ENCODE measurements around the gene FGR.
A peak's percentile ranks its signal among the peaks of the same experiment; 100 is the strongest.
"Not testable (repeated sequence)": the region's sequence is repeated elsewhere in the genome, so short reads cannot be mapped to it uniquely, and the experiment has no call there.

FGR gene

DNA sequence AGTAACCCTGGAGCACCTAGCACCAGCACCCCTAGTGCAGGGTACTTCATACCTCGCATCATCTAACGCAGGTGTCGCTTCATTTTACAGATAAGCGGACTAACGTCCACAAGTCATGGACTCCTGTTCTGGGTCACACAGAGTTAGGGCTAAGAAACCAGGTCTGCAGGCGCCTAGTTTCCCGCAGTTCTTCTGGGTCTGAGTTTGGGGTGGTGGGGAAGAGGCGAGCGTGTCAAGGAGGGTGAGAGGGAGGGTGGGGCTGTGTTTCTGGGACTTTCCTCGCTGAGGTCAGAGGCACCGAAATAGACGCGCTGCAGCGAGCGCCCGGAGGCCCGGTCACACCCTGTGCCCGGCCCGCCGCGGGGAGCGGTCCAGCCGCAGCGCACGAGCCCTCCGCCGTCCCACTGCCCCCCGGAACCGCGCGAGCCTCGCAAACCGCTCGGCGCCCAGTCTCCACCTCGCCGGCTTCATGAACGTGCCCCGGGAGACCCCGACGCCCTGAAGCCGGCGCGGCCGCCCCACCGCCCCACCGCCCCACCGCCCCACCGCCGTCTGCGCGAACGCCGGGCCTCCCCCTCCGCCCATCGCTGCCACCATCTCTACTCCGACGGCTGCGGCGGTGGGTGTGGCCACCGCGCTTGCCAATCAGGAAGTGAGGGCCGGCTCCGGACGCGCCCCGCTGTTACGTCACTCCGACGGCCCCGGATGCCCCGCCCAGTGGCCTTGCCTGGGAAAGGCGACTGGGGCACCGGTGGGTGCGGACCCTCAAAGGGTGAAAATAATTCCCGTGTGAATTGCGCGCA lies 24.7 kb upstream of the FGR start:
- DNase-seq = peak; percentile 57

DNA sequence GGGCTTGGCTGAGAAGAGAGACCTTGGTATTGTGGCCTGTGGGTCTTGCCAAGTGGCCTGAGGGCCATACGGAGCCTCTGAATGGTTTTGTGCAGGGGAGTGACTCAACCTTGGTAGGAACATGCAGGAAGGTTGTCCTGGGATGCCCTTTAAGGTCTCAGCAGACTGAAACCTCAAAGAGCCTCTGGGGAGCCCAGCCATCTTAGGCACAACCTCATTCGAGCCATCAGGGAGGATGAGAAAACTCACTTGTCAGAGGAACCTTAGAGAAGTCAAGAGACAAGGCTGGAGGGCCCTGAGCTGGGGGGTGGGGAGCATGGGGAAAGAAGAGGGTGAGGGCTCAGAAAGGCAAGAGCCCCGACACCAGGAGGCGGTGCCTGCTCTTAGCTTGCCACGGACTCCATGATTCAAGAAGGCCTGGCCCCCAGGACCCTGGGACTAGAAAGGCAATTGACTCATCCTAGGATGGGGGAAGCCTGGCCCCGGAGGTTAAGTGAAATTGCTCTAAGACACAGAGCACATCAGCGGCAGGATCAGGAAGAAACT lies 24.0 kb upstream of the FGR start:
- no peak for DNase-seq

GRCh38 chr1:27656157-27656893 lies 21.3 kb upstream of the FGR start:
- peak; percentile 2 for DNase-seq

GRCh38 chr1:27655151-27655937 lies 20.4 kb upstream of the FGR start:
- no peak for DNase-seq

DNA sequence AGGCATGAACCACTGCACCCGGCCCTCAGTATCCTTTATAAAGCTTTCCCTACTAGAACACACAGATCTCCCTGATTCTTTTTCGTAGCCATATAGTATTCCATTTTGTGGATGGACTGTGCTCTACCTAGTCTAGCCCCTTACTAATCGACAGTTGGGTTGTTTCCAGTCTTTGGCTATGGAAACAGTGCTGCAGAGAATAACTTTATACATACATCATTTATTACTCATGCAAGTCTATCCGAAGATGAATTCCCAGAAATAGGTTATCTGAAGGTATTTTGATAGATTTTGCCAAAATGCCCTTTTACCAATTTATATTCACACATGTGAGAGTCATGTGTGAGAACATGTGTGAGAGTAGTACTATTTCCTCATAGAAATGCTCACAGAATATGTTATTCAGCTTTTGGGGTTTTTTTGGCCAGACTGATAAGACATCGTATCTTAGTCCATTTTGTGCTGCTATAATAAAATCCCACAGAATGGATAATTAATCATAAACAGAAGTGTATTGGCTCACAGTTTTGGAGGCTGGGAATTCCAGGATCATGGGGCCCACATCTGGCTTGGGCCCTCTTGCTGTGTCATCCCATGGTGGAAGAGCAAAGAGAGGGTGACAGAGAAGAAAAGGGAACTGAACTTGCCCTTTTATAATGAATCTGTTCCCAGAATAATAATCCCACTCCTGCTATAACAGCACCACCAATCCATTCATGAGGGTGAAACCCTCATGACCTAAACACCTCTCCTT lies 17.3 kb upstream of the FGR start:
- no peak for DNase-seq

DNA sequence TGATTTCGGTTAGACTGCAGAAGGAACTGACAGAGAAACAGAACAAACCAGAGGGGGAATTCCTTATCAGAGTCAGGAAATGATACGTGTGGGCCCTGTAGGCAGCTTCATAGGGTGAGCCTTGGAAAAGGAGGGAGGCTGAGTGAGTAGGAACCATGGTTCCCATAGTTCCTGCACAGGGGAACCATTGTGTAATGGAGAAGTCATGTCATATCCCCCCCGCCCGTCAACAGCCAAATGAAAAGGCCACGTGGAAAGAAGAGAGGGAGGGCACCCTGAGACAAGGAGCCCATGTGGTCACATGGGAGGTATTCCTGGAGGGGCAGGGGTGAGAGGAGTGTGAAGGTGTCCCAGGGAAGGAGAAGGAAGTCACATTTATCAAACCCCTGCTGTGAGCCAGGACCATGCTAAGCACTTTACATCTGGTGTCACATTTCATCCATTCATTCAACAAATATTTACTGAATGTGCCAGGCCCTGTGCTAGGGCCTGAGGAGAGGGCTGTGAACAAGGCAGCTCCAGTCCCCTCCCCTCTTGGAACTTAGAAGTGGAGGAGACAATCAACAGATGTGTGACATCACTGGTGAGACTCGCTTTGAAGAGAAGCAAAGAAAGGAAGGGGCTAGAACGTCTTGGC lies 15.7 kb upstream of the FGR start:
- no peak for DNase-seq

GRCh38 chr1:27650171-27650538 lies 15.2 kb upstream of the FGR start:
- no peak for DNase-seq

DNA sequence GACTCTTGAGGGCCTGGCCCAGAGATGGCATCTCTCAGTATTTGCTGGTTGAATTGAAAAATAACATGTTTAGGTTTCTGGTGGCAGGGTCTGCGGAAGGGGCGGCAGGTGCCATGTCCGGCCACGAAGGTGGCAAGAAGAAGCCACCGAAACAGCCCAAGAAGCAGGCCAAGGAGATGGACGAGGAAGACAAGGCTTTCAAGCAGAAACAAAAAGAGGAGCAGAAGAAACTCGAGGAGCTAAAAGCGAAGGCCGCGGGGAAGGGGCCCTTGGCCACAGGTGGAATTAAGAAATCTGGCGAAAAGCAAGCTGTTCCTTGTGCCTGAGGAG lies 14.3 kb upstream of the FGR start:
- DNase-seq = no peak

GRCh38 chr1:27648602-27649305 lies 13.8 kb upstream of the FGR start:
- DNase-seq = no peak

GRCh38 chr1:27647328-27647727 lies 12.3 kb upstream of the FGR start:
- no peak for DNase-seq

GRCh38 chr1:27646676-27647075 lies 11.7 kb upstream of the FGR start:
- no peak for DNase-seq

DNA sequence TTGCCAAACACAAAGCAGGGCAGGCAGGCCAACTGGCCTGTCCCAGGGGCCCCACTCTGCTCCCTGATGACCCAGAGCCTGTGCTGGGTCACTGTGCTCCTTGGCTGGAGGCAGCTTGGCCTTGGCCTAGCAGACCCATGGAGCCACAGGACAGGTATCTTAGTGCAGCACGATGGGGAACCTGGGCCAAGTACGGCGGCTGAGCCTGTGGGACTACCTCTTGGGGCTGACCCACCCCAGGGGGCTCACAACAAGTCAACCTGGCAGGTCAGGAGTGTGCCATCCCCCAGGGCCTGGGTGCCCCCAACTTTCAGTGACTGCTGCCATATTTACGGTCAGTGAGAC lies 10.1 kb upstream of the FGR start:
- no peak for DNase-seq

GRCh38 chr1:27644369-27645070 lies 9.5 kb upstream of the FGR start:
- no peak for DNase-seq

- peak; percentile 13 for DNase-seq
Measured at GRCh38 chr1:27643600-27644368, 8.8 kb upstream of the FGR start.

DNA sequence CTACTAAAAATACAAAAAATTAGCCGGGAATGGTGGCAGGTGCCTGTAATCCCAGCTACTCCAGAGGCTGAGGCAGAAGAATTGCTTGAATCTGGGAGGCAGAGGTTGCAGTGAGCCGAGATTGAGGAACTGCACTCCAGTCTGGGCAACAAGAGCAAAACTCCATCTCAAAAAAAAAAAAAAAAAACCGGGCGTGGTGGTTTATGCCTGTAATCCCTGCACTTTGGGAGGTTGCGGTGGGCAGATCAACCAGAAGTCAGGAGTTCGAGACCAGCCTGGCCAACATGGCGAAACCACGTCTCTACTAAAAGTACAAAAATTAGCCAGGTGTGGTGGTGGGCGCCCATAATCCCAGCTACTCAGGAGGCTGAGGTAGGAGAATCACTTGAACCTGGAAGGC lies 5.5 kb upstream of the FGR start:
- DNase-seq = not testable (repeated sequence)

DNA sequence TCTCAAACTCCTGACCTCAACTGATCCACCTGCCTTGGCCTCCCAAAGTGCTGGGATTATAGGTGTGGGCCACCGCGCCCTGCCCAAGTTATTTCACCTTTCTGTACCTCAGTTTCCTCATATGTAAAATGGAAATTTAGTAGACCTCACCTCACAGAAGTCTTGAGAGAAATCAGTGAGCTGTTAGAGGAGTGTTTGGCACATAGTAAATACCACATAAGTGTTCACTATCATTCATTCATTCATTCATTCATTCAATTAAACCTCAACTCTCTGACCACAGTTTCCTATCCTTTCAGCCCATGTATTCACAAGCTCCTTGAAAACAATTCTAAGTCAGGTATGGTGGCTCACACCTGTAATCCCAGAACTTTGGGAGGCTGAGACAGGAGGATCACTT lies 3.8 kb upstream of the FGR start:
- no peak for DNase-seq

DNA sequence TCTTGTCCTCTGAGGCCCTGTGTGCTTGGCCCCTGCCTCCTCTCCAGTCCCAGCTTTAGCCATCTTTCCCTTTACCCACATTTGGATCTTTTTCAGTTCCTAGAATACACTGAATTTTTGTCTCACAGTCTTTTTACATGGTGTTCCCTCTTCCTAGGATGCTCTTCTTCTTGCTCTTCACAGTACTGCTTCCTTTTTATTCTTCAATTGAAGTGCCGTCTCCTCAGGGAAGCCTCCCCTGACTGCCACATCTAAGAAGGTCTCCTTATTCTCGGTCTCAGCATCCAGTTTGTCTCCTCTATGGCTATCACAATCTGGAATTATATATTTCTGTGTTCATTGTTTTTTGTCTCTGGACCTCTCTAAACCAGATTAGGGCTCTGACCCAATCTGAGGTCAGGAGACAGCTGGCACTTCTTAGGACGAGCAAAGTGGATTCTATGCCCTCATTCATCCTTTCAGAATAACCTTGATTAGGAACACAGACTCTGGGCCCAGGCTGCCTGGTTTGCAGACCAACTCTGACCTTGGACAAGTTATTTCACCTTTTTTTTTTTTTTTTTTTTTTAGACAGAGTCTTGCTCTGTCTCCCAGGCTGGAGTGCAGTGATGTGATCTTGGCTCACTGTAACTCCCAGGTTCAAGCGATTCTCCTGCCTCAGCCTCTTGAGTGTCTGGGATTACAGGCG lies 3.2 kb upstream of the FGR start:
- no peak for DNase-seq

DNA sequence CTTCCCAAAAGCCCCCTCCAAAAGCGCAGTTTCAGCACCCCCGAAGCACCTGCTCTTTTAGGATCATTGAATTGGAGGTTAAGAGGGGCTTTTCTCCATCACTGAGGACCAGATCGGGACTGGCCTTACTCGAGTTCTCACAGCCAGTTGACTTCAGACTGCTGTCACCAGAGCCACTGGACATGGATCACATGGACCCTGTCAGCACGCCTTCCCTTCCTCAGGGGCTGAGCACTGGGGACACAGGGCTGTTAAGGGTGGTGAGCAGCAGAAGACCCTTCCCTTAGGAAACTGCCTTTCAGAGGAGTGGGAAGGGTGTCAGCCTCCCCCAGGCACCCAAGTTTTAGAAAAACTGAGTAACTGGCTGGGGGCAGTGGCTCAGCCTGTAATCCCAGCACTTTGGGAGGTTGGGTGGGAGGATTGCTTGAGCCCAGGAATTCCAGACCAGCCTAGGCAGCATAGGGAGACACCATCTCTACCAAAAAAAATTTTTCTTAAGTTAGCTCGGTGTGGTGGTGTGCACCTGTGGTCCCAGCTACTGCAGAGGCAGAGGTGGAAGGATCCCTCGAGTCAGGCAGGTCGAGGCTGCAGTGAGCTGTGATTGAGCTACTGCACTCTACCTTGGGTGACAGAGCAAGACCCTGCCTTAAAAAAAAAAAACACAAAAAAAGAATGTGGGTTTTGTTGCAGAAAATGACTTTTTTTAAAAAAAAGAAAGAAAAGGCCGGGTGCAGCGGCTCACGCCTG lies 584 bp upstream of the FGR start:
- no peak for DNase-seq

Measured in kidney glomerular epithelial cell (primary cell).